GM13977 (cell line): ENCODE measurements around the gene KSR1.
"Not testable (repeated sequence)": the region's sequence is repeated elsewhere in the genome, so short reads cannot be mapped to it uniquely, and the experiment has no call there.

Source experiments
- DNase-seq: peaks from one replicate; pipeline ENCODE4 v3.0.0; 2012; ENCODE audit warnings: low spot score
- CTCF ChIP-seq: IDR thresholded peaks from 2 replicates; pipeline ENCODE4 v1.5.1; 2012; ENCODE audit warnings: mild to moderate bottlenecking, control low read depth; ENCODE audit not compliant: insufficient read depth; ENCODE audit errors: extremely low read depth, missing control alignments
- in situ Hi-C: fragments of 300-500 bp; cut with MboI; formaldehyde crosslinking; loops from one replicate; pipeline ENCODE4 v1.12.0; 2022; ENCODE audit warnings: low sequenced_read_pairs, low pct_unique_long_range_greater_than_20kb, mixed read lengths, inconsistent platforms; ENCODE audit not compliant: unreplicated experiment

The KSR1 gene

DNA sequence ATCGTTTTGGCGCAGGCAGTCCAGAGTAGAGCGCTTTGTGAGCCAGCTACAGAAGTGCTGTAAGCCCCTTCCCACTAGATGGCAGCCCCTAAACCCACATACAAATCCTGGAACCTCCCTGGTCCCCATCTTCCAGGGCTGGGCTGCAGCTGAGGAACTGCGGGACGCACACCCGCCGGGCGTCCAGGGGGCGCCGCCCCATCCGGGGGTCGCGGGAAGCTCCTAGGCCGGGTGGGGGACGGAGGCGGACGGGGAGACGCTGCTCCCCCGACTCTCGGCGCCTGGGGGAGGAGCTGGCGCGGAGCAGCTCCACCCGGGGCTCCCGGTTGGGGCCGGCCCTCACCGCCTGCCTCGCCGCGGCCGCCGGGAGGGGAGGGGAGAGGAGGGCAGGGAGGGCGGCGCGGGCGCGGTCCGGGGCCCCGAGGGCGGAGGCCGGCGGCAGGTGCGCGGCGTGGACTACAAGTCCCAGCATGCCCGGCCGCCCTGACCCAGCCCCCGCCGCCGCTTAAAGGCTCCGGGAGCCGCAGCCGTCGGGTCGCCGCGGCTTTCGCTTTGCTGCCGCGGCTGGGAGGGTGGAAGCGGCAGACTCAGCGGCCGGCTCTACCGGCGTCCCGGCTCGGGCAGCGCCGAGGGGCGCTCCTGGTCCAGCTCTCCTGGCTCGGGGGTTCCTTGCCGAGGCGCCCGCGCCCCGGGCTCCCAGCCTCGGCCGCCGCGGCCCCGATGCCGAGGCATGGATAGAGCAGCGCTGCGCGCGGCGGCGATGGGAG, at the start of gene KSR1:
Gene KSR1, plus strand, starts transcription at position 535 of the 767 bp plus-strand sequence. Its CDS starts 196 bp downstream, at position 731.
- TF ChIP-seq CTCF: peak; percentile 55
- in situ Hi-C loops: loop anchor here (10.0 kb wide), 1 partner anchor 81 kb away; no protein-coding TSS in a partner anchor
- DNase-seq: peak; percentile 96

DNA sequence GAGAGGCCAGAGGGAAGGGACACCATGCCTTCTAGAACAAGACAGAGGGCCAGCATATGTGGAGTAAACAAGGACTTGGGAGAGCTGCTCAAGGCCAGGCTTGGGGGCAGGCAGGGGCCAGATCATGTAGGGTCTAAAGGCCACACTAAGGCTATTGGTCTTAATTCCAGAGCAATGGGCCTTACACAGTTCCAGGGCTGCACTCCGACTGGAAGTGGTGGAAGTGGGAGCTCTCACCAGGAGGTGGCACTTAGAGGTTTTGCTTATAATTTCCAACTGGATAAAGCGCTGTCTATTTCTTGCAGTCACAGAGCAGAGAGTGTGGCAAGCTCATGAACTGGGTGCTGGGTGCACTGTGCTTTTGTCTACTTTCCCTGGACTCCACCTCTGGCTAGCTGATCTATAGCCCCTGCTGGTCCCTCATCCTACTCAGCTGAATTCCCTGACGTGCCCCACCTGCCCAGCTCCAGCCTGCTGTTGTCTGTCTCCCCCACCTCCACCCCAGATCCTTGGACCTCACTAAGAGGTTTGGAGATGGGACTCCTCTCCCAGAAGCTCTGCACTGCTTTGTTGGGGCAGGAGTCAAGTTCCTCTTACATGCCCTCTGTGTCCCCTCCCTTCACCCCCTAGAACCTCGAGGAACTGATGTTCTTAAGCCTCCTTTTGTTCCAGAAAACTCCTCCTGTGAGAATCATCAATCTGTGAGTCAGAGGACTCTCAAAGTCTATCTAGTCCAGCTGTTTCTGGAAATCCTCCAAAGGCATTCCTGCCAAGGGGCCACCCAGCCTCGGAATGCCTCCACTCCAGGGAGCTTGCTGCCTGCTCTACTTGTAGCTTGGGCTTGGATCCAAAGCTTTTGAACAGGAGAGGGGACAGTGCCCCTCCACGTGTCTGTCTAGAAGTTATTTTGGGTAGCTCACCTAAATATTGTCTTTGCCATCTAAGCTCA, 48.1 kb upstream of the KSR1 start:
- no peak for DNase-seq
- no peak for TF ChIP-seq CTCF
- in situ Hi-C loops: no loop called here

DNA sequence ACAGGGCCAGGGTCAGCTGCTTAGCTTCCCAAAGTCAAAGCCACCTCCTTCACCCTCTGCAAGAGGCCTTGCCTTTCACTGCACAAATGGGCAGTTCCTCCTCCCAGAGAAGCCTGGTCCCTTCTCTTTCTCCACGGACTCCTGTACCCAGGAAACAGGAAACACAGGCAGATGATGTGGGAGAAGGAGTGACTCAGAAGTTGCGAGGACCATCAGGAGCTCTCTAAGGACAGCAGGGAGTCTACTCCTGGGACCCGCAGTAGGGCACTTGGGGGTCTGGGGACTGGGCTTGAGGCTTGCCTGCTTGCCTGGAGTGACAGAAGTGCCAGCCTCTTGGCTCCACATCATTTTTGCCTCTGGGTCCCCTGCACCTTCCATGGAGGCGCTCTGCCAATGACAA, 47.4 kb upstream of the KSR1 start:
- in situ Hi-C loops: no loop called here
- DNase-seq: no peak
- TF ChIP-seq CTCF: no peak

DNA sequence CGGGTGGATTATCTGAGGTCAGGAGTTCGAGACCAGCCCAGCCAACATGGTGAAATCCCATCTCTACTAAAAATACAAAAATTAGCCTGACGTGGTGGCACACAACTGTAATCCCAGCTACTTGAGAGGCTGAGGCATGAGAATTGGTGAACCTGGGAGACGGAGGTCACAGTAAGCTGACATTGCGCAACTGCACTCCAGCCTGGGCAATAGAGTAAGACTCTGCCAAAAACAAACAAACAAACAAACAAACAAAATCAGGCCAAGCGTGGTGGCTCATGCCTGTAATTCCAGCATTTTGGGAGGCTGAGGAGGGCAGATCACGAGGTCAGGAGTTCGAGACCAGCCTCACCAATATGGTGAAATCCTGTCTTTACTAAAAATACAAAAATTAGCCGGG, 44.1 kb upstream of the KSR1 start:
- DNase-seq, in situ Hi-C loops: not testable (repeated sequence)

- no peak for DNase-seq
- no peak for TF ChIP-seq CTCF
- in situ Hi-C loops: no loop called here
Measured at GRCh38 chr17:27413315-27413714, 42.9 kb upstream of the KSR1 start.

GRCh38 chr17:27413792-27414191, 42.5 kb upstream of the KSR1 start:
- DNase-seq: no peak
- TF ChIP-seq CTCF: no peak
- in situ Hi-C loops: no loop called here

- no peak for DNase-seq
- no peak for TF ChIP-seq CTCF
- in situ Hi-C loops: no loop called here
Measured at GRCh38 chr17:27414271-27414670, 42.0 kb upstream of the KSR1 start.
